HG02588 (cell line): ENCODE results near the gene OPN1MW3.
"Not testable (repeated sequence)": the region's sequence is repeated elsewhere in the genome, so short reads cannot be mapped to it uniquely, and the experiment has no call there.

Source experiments
- ATAC-seq: cut with Tn5 transposase; IDR thresholded peaks from one replicate; pipeline ENCODE4 v1.9.1; 2021; ENCODE audit warnings: mild to moderate bottlenecking, moderate library complexity; ENCODE audit not compliant: unreplicated experiment

OPN1MW3 gene

GRCh38 chrX:154257282-154257681 is at the start of gene OPN1MW3:
Gene OPN1MW3 (plus strand): TSS chrX:154257582. CDS start chrX:154257620, 38 bp downstream.
- not testable (repeated sequence) for ATAC-seq

- peak; percentile 69 for ATAC-seq
These were observed 47.5 kb upstream of the OPN1MW3 start for GRCh38 chrX:154209670-154210418.

- ATAC-seq: not testable (repeated sequence)
These were observed 46.3 kb upstream of the OPN1MW3 start for GRCh38 chrX:154211057-154211456.

GRCh38 chrX:154211499-154211898 is 45.9 kb upstream of the OPN1MW3 start:
- ATAC-seq: not testable (repeated sequence)

GRCh38 chrX:154219456-154219855 is 37.9 kb upstream of the OPN1MW3 start, which contains the start of gene OPN1MW2:
Gene OPN1MW2 (plus strand): TSS chrX:154219756. CDS start chrX:154219816, 60 bp downstream.
- ATAC-seq: not testable (repeated sequence)

GRCh38 chrX:154225292-154225691 is 32.1 kb upstream of the OPN1MW3 start:
- not testable (repeated sequence) for ATAC-seq

GRCh38 chrX:154226706-154227105 is 30.7 kb upstream of the OPN1MW3 start:
- not testable (repeated sequence) for ATAC-seq

GRCh38 chrX:154231443-154231842 is 25.9 kb upstream of the OPN1MW3 start:
- ATAC-seq: not testable (repeated sequence)

- not testable (repeated sequence) for ATAC-seq
These were observed 23.8 kb upstream of the OPN1MW3 start for GRCh38 chrX:154233620-154234019.

- ATAC-seq: not testable (repeated sequence)
These were observed 18.3 kb upstream of the OPN1MW3 start for GRCh38 chrX:154238939-154239559.

GRCh38 chrX:154239982-154240503 is 17.3 kb upstream of the OPN1MW3 start:
- ATAC-seq: not testable (repeated sequence)

GRCh38 chrX:154247377-154248045 is 9.9 kb upstream of the OPN1MW3 start:
- not testable (repeated sequence) for ATAC-seq

GRCh38 chrX:154248076-154248475 is 9.3 kb upstream of the OPN1MW3 start:
- not testable (repeated sequence) for ATAC-seq

GRCh38 chrX:154258711-154259110 is 1.3 kb downstream of the OPN1MW3 start:
- not testable (repeated sequence) for ATAC-seq

GRCh38 chrX:154263072-154263471 is 5.7 kb downstream of the OPN1MW3 start:
- not testable (repeated sequence) for ATAC-seq

- ATAC-seq: not testable (repeated sequence)
These were observed 11.9 kb downstream of the OPN1MW3 start for GRCh38 chrX:154269245-154269644.

- ATAC-seq: peak; percentile 58
These were observed 27.3 kb downstream of the OPN1MW3 start for GRCh38 chrX:154284489-154285338.

- not testable (repeated sequence) for ATAC-seq
These were observed 29.0 kb downstream of the OPN1MW3 start for GRCh38 chrX:154286406-154286805.

- no peak for ATAC-seq
These were observed 37.6 kb downstream of the OPN1MW3 start, which contains the start of gene TEX28 for GRCh38 chrX:154294791-154295574. Gene TEX28 (minus strand): TSS chrX:154295124. CDS start chrX:154292117, 3,007 bp downstream.
